Common myeloid progenitor, CD34-positive (primary cell): Measurements from ENCODE around the gene PFKP.

Source experiments
- CTCF ChIA-PET: fragments of 350-600 bp; sonication (Branson Sonifier 250); formaldehyde crosslinking; loops from one replicate; lab custom pipeline; 2021; ENCODE audit warnings: antibody characterized with exemption; lab: Charles Lee
- POLR2A ChIA-PET: fragments of 350-600 bp; sonication (Branson Sonifier 250); formaldehyde crosslinking; loops from one replicate; lab custom pipeline; 2021; ENCODE audit warnings: antibody characterized with exemption; lab: Charles Lee
- DNase-seq, 3 donors: peaks; one replicate each; pipeline versions ENCODE4 v3.0.0 to v3.0.0-alpha.2; 2013
- H3K27ac ChIP-seq, 2 experiments: 1 replicate in 1 of 2; 2 replicates in 1 of 2; pipeline ENCODE4 v1.7.0; 2013; ENCODE audit warnings: inconsistent platforms in 2 of 2, low read length in 2 of 2, mild to moderate bottlenecking in 2 of 2, low read depth in 1 of 2, moderate library complexity in 1 of 2; ENCODE audit not compliant: severe bottlenecking in 2 of 2, insufficient read depth in 1 of 2, poor library complexity in 1 of 2
- H3K27me3 ChIP-seq, 5 experiments: replicated peaks in 2 of 5; 1 replicate in 3 of 5; 2 replicates in 2 of 5; pipeline versions ENCODE4 v1.6.1 to v1.7.0; 2013; ENCODE audit warnings: low read length in 4 of 5, mild to moderate bottlenecking in 2 of 5, moderate library complexity in 2 of 5, inconsistent platforms in 1 of 5; ENCODE audit not compliant: insufficient read depth in 5 of 5, control insufficient read depth in 4 of 5
- H3K36me3 ChIP-seq, 4 experiments: 1 replicate in 2 of 4; 2 replicates in 2 of 4; pipeline versions ENCODE4 v1.6.1 to v1.7.0; 2013; ENCODE audit warnings: low read length in 3 of 4, control low read depth in 1 of 4, mild to moderate bottlenecking in 1 of 4; ENCODE audit not compliant: control insufficient read depth in 4 of 4, insufficient read depth in 4 of 4
- H3K4me1 ChIP-seq, 4 experiments: 1 replicate in 3 of 4; 2 replicates in 1 of 4; pipeline versions ENCODE4 v1.6.1 to v1.7.1; 2013; ENCODE audit warnings: low read length in 3 of 4, mild to moderate bottlenecking in 3 of 4, control low read depth in 1 of 4, inconsistent platforms in 1 of 4, moderate library complexity in 1 of 4; ENCODE audit not compliant: control insufficient read depth in 4 of 4, insufficient read depth in 4 of 4; ENCODE audit errors: control extremely low read depth in 1 of 4
- H3K4me3 ChIP-seq, 7 experiments: 1 replicate in 4 of 7; 2 replicates in 3 of 7; pipeline versions ENCODE4 v1.5.1 to v1.7.0; 2013; ENCODE audit warnings: mild to moderate bottlenecking in 7 of 7, low read length in 6 of 7, moderate library complexity in 6 of 7, inconsistent platforms in 2 of 7, low read depth in 2 of 7, control low read depth in 1 of 7; ENCODE audit not compliant: insufficient read depth in 4 of 7, control insufficient read depth in 1 of 7; ENCODE audit errors: extremely low read depth in 1 of 7
- H3K9me3 ChIP-seq, 5 experiments: 1 replicate in 4 of 5; 2 replicates in 1 of 5; pipeline versions ENCODE4 v1.6.1 to v1.7.1; 2013; ENCODE audit warnings: low read length in 4 of 5, mild to moderate bottlenecking in 2 of 5, inconsistent platforms in 1 of 5, low read depth in 1 of 5, moderate library complexity in 1 of 5; ENCODE audit not compliant: control insufficient read depth in 4 of 5, insufficient read depth in 2 of 5; ENCODE audit errors: control extremely low read depth in 1 of 5
- WGBS: methylation state at CpG from one replicate; pipeline ENCODE4 v1.1.5; 2013; ENCODE audit not compliant: insufficient coverage; 5-methylcytosine and 5-hydroxymethylcytosine counted together

PFKP gene

GRCh38 chr10:3076138-3076537 is 8.8 kb downstream of the PFKP start:
- Histone ChIP-seq H3K27ac (no peak overlapping the region), H3K4me1 (peaks cover 0 to 12% (median 7%) of the 10 kb centered on the region in 4 experiments), H3K27me3 (no peaks in the 10 kb centered on the region), H3K36me3 (peaks cover 0 to 55% (median 18%) of the 10 kb centered on the region in 4 experiments), H3K4me3 (no peak overlapping the region), H3K9me3 (no peaks in the 10 kb centered on the region)
- CTCF ChIA-PET: interaction anchor here (1.2 kb wide), 1 partner anchor 15 kb away, joined by 3 read pairs; no protein-coding TSS in a partner anchor
- POLR2A ChIA-PET: no interaction called here
- no peak for DNase-seq
- 100% methylated on average over 14 of the region's 16 CpGs for WGBS

GRCh38 chr10:3077509-3077908 is 10.2 kb downstream of the PFKP start:
- DNase-seq: no peak
- CTCF ChIA-PET: no interaction called here
- Histone ChIP-seq H3K9me3 (no peaks in the 10 kb centered on the region), H3K4me1 (no peaks in the 10 kb centered on the region), H3K27me3 (no peaks in the 10 kb centered on the region), H3K4me3 (no peak overlapping the region), H3K36me3 (peaks cover 0 to 58% (median 21%) of the 10 kb centered on the region in 4 experiments), H3K27ac (no peak overlapping the region)
- POLR2A ChIA-PET: no interaction called here
- WGBS: 100% methylated on average over 3 of the region's 5 CpGs

GRCh38 chr10:3077940-3078630 is 10.7 kb downstream of the PFKP start:
- POLR2A ChIA-PET: no interaction called here
- H3K27ac ChIP-seq: no peak overlapping the region
- no peak overlapping the region for H3K4me3 ChIP-seq
- no peaks in the 10 kb centered on the region for H3K9me3 ChIP-seq
- H3K27me3 ChIP-seq: no peaks in the 10 kb centered on the region
- no peak for DNase-seq
- CTCF ChIA-PET: interaction anchor here (0.7 to 1.2 kb wide), 2 partner anchors 13 to 34 kb away, joined by 3 to 5 read pairs; no protein-coding TSS in a partner anchor
- H3K4me1 ChIP-seq: no peaks in the 10 kb centered on the region
- H3K36me3 ChIP-seq: peaks cover 4 to 53% (median 23%) of the 10 kb centered on the region in 4 experiments
- 95% methylated on average over 8 of the region's 10 CpGs for WGBS

- H3K36me3 ChIP-seq: peaks cover 4 to 41% (median 26%) of the 10 kb centered on the region in 4 experiments
- H3K4me1 ChIP-seq: peaks cover 0 to 9% (median under 1%) of the 10 kb centered on the region in 4 experiments
- H3K4me3 ChIP-seq: no peak overlapping the region
- no peak overlapping the region for H3K27ac ChIP-seq
- no peaks in the 10 kb centered on the region for H3K27me3 ChIP-seq
- H3K9me3 ChIP-seq: no peaks in the 10 kb centered on the region
- WGBS: 100% methylated on average over 4 of the region's 8 CpGs
- CTCF ChIA-PET: interaction anchor here (1.1 to 1.2 kb wide), 2 partner anchors 10 to 11 kb away, joined by 4 to 6 read pairs; no protein-coding TSS in a partner anchor
- no peak for DNase-seq
- POLR2A ChIA-PET: interaction anchor here (0.8 to 1.2 kb wide), 2 partner anchors 9 to 13 kb away, joined by 3 read pairs; no protein-coding TSS in a partner anchor
Observed at GRCh38 chr10:3081383-3081981, 14.1 kb downstream of the PFKP start.

- POLR2A ChIA-PET: no interaction called here
- peaks cover 4 to 43% (median 26%) of the 10 kb centered on the region in 4 experiments for H3K36me3 ChIP-seq
- H3K9me3 ChIP-seq: no peaks in the 10 kb centered on the region
- 97% methylated on average over 8 of the region's 15 CpGs for whole genome bisulfite sequencing
- H3K27me3 ChIP-seq: no peaks in the 10 kb centered on the region
- H3K4me1 ChIP-seq: peaks cover 0 to 15% (median under 1%) of the 10 kb centered on the region in 4 experiments
- no peak overlapping the region for H3K27ac ChIP-seq
- CTCF ChIA-PET: no interaction called here
- DNase-seq: no peak
- no peak overlapping the region for H3K4me3 ChIP-seq
Observed at GRCh38 chr10:3082290-3082689, 14.9 kb downstream of the PFKP start.

GRCh38 chr10:3085785-3086567 is 18.6 kb downstream of the PFKP start:
- Histone ChIP-seq H3K27me3 (no peaks in the 10 kb centered on the region), H3K4me1 (peaks cover 0 to 22% (median 3%) of the 10 kb centered on the region in 4 experiments), H3K36me3 (peaks cover 7 to 44% (median 20%) of the 10 kb centered on the region in 4 experiments), H3K9me3 (no peaks in the 10 kb centered on the region), H3K27ac (no peak overlapping the region), H3K4me3 (no peak overlapping the region)
- WGBS: 49% methylated on average over 4 of the region's 20 CpGs
- ChIA-PET POLR2A (no interaction called here), CTCF (no interaction called here)
- DNase-seq: peak in 2 of 3 donors; percentile 21 to 46
